Progenitor cell of endocrine pancreas (in vitro differentiated cells): Measurements from ENCODE around the gene H2BW2. TPM values are rescaled to one million over a fixed set of nuclear protein-coding genes. Genes with fewer than 3 reads are reported as not detected.
"Not testable (repeated sequence)": the region's sequence is repeated elsewhere in the genome, so short reads cannot be mapped to it uniquely, and the experiment has no call there.

Experiments
- DNase-seq: peaks from one replicate; pipeline ENCODE4 v3.0.0; 2021; ENCODE audit warnings: low spot score; ENCODE audit not compliant: unreplicated experiment
- H3K27ac Mint-ChIP-seq: 2 replicates; pipeline ENCODE4 v1.8.0; 2021; ENCODE audit warnings: mild to moderate bottlenecking, moderate library complexity, mixed read lengths
- H3K27me3 Mint-ChIP-seq: 2 replicates; pipeline ENCODE4 v1.8.0; 2021; ENCODE audit warnings: mixed read lengths
- H3K36me3 Mint-ChIP-seq: 2 replicates; pipeline ENCODE4 v1.8.0; 2022; ENCODE audit warnings: mixed read lengths; ENCODE audit not compliant: insufficient read depth
- H3K4me1 Mint-ChIP-seq: 2 replicates; pipeline ENCODE4 v1.8.0; 2021; ENCODE audit warnings: low read depth, mixed read lengths
- H3K4me3 Mint-ChIP-seq: 2 replicates; pipeline ENCODE4 v1.8.0; 2021; ENCODE audit warnings: low read depth, mild to moderate bottlenecking, moderate library complexity, mixed read lengths
- H3K9me3 Mint-ChIP-seq: 2 replicates; pipeline ENCODE4 v1.8.0; 2021; ENCODE audit warnings: low read depth, mixed read lengths
- total RNA-seq: library from RNA; stranded (reverse); gene quantifications from 2 replicates; pipeline ENCODE4 v1.2.1, GENCODE V29; 2021
- TF ChIP-seq, protein P1 (sequence below): fragments of 200-600 bp; sonication (generic); IDR thresholded peaks from one replicate; pipeline ENCODE4 v1.5.0; 2021; ENCODE audit warnings: antibody characterized with exemption, mild to moderate bottlenecking; ENCODE audit not compliant: unreplicated experiment

Gene H2BW2
- total RNA-seq, 1 donor from 2014 or later, result not detected

DNA sequence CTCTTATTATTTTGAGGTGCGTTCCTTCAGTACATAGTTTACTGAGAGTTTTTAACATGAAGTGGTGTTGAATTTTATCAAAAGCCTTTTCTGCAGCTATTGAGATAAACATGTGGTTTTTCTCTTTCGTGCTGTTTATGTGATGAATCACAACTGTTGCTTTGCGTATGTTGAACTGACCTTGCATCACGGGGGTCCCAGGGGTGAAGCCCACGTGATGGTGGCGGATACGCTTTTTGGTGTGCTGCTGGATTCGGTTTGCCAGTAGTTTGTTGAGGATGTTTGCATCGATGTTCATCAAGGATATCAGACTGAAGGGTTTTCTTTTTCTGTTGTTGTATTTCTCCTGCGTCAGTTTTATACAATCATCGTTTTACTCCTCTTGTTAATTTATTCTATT is 21.6 kb upstream of the H2BW2 start:
- Mint-ChIP-seq H3K27ac (no peak overlapping the region), H3K27me3 (peaks cover 10% of the 10 kb centered on the region), H3K4me3 (no peak overlapping the region), H3K9me3 (peaks cover 30% of the 10 kb centered on the region), H3K4me1 (no peaks in the 10 kb centered on the region), H3K36me3 (no peaks in the 10 kb centered on the region)
- TF ChIP-seq, protein P1, sequence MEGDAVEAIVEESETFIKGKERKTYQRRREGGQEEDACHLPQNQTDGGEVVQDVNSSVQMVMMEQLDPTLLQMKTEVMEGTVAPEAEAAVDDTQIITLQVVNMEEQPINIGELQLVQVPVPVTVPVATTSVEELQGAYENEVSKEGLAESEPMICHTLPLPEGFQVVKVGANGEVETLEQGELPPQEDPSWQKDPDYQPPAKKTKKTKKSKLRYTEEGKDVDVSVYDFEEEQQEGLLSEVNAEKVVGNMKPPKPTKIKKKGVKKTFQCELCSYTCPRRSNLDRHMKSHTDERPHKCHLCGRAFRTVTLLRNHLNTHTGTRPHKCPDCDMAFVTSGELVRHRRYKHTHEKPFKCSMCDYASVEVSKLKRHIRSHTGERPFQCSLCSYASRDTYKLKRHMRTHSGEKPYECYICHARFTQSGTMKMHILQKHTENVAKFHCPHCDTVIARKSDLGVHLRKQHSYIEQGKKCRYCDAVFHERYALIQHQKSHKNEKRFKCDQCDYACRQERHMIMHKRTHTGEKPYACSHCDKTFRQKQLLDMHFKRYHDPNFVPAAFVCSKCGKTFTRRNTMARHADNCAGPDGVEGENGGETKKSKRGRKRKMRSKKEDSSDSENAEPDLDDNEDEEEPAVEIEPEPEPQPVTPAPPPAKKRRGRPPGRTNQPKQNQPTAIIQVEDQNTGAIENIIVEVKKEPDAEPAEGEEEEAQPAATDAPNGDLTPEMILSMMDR, result no peak
- no peak for DNase-seq

DNA sequence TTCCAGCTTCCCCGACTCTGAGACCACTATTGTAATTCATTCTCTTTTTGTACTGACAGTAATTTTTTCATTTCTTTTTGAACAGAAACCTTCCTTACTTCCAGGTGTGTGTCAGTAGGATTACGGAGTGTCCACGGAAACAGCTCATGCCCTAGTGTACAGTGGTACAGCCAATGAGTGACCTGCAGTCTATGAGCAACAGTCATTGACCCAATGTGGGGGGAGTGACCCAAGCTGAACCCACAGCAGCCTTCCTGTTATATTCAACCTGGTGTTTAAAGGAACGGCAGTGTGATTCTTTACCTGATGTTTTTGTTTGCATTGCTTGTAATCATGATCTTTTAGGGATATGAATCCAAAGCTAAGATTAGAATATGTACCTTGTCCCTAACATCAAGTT is 1.2 kb downstream of the H2BW2 start:
- no peak for DNase-seq
- Mint-ChIP-seq H3K27me3 (no peaks in the 10 kb centered on the region), H3K9me3 (peaks cover 37% of the 10 kb centered on the region), H3K36me3 (no peaks in the 10 kb centered on the region), H3K27ac (no peak overlapping the region), H3K4me3 (no peak overlapping the region), H3K4me1 (no peaks in the 10 kb centered on the region)
- TF ChIP-seq, protein P1, result no peak

DNA sequence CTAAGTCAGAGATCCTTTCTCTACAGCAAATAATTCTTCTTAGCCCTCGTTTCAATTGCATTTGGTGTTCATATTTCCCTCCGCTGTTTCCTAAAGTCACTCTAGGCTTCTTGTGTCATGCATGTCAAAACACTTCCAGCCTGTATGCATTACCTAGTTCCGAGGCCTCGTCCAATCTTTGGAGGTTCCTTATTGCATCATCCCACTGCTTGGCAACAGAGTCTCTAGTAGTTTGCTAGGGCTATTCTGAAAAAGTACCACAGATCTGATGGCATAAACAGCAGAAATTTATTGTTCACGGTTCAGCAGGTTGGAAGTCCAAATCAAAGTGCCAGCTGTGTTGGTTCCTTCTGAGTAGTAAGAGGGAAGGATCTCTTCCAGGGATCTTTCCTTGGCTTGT is 5.9 kb downstream of the H2BW2 start:
- H3K4me3 Mint-ChIP-seq, result no peak overlapping the region
- H3K4me1 Mint-ChIP-seq, result no peaks in the 10 kb centered on the region
- DNase-seq, result no peak
- TF ChIP-seq, protein P1, result no peak
- no peak overlapping the region for H3K27ac Mint-ChIP-seq
- H3K9me3 Mint-ChIP-seq, result peaks cover 28% of the 10 kb centered on the region
- no peaks in the 10 kb centered on the region for H3K36me3 Mint-ChIP-seq
- peaks cover 6% of the 10 kb centered on the region for H3K27me3 Mint-ChIP-seq

DNA sequence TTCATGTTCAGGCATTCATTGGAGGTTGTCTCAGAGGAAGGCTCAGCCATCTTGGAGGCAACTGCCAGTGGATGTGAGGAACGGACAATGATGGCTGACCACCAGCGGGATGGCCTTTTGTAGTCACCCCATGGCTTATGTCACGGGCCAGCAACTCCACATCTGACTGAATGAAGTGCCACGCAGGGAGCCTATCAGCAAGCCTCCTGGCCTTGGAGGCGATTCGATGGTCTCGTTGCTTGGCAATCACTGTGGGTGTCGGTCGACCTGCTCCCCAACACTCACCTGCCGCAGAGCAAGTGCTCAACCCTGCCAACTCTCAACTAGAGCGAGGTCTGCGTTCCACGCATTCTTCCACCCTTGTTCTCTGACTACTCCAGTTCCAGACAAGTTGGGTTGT is 7.4 kb downstream of the H2BW2 start:
- H3K4me1 Mint-ChIP-seq, result no peaks in the 10 kb centered on the region
- H3K36me3 Mint-ChIP-seq, result no peaks in the 10 kb centered on the region
- no peak overlapping the region for H3K4me3 Mint-ChIP-seq
- peaks cover 24% of the 10 kb centered on the region for H3K9me3 Mint-ChIP-seq
- H3K27ac Mint-ChIP-seq, result no peak overlapping the region
- no peak for DNase-seq
- H3K27me3 Mint-ChIP-seq, result peaks cover 6% of the 10 kb centered on the region
- TF ChIP-seq, protein P1, result no peak

DNA sequence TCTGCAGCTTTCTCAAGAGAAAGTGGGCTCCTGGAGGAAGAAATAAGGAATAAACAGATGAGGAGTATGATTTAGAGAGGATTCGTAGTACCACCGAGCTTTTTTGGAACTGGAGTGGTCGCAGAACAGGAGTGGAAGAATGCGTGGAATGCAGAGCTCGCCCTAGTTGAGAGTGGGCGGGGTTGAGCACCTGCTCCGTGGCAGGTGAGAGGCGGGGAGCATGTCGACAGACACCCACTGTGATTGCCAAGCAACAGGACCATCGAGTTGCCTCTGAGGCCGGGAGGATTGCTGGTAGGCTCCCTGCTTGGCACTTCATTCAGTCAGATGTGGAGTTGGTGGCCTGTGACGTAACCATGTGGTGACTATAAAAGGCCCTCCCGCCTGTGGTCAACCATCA is 15.2 kb downstream of the H2BW2 start:
- H3K27ac Mint-ChIP-seq, H3K4me1 Mint-ChIP-seq, DNase-seq, H3K36me3 Mint-ChIP-seq, H3K27me3 Mint-ChIP-seq, H3K4me3 Mint-ChIP-seq, H3K9me3 Mint-ChIP-seq: not testable (repeated sequence)

DNA sequence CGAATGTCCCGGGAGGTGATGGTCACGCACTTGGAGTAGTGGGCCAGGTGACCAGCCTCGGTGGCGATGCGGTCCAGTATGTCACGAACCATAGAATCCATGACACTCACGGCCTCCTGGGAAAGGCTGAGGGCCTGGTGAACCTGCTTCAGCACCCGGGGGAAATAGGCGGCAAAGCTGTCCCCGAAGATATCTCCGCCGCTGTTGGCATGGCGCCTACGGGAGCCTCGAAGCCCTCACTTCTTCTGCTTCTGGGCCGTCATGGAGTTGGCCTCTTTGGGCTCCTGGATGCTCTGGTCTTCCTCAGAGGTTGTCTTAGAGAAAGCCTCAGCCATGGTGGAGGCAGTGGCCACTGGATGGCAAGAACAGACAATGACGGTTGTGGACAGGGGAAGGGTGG is 22.9 kb downstream of the H2BW2 start:
- not testable (repeated sequence) for H3K36me3 Mint-ChIP-seq, H3K27me3 Mint-ChIP-seq, H3K9me3 Mint-ChIP-seq, DNase-seq, H3K4me3 Mint-ChIP-seq, H3K4me1 Mint-ChIP-seq, H3K27ac Mint-ChIP-seq

DNA sequence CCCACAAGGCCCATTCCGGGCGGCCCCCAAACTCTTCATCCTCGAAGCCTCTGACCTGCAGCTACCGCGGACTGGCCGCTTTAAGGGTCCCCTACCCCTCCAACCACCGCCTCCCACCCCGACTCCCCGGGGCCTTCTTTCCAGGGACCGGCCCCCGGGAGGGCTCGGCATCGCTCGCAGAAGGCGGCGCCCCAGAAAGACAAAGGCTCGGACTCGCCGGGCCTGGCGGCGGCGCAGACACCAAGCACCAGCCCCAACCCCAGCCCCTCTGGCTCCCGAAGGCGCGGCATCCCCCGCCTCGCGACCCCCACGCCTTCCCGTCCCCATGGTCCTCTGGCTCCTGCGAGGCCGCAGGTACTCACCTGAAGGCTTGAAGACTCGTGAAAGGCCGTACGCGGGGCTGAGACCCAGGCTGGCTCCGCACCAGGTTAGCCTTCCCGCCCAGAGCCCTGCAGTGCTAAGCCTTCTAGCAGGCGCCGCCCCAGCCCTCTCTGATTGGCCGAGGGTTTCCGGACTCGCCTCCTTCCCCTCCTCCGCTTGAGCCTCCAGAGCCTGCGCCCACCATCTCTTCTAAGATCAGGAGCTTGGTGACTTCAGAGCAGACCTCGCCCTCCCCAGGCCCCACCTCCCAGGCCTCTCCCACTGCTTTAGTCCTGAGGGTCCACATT is 36.2 kb downstream of the H2BW2 start, which contains the start of gene TMSB15C:
TMSB15C (minus strand) TSS at position 459 of the 668 bp plus-strand sequence.
- DNase-seq, H3K36me3 Mint-ChIP-seq, H3K9me3 Mint-ChIP-seq, H3K27ac Mint-ChIP-seq, H3K27me3 Mint-ChIP-seq, H3K4me1 Mint-ChIP-seq, H3K4me3 Mint-ChIP-seq: not testable (repeated sequence)

DNA sequence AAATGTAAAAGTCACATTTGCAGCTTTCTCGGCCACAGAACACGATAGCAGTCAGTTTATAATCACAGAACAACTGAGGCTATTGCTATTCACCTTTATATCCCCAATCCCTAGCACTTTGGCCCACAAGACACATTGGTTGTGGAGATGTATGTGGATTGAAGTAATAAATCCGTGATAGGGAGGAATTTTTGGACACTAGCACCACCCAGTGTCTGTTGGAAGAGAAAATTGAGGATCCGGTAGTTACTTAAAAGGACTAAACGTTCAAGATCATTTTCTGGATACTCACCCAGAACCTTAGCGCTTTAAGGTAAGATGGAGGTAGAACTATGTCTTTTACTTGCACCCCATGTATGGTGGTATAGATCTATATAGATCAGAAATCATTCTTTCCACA is 38.1 kb downstream of the H2BW2 start:
- H3K9me3 Mint-ChIP-seq, H3K4me3 Mint-ChIP-seq, DNase-seq, H3K4me1 Mint-ChIP-seq, H3K27me3 Mint-ChIP-seq, H3K36me3 Mint-ChIP-seq, H3K27ac Mint-ChIP-seq: not testable (repeated sequence)
